Skeletal muscle satellite cell (primary cell): ENCODE data around the gene DEPDC5.

ENCODE experiments used
- H3K27me3 ChIP-seq: 2 replicates; pipeline ENCODE4 v1.7.0; 2013; ENCODE audit warnings: low read length; ENCODE audit not compliant: control insufficient read depth, insufficient read depth
- H3K36me3 ChIP-seq: 2 replicates; pipeline ENCODE4 v1.7.0; 2013; ENCODE audit warnings: mild to moderate bottlenecking, control low read depth, low read length; ENCODE audit not compliant: insufficient read depth
- H3K4me1 ChIP-seq: 2 replicates; pipeline ENCODE4 v1.7.0; 2013; ENCODE audit warnings: low read length; ENCODE audit not compliant: control insufficient read depth, insufficient read depth
- H3K4me2 ChIP-seq: 2 replicates; pipeline ENCODE4 v1.7.0; 2013; ENCODE audit warnings: mild to moderate bottlenecking, low read length
- H3K4me3 ChIP-seq: 2 replicates; pipeline ENCODE4 v1.7.0; 2013; ENCODE audit warnings: low read length
- H3K9ac ChIP-seq: 2 replicates; pipeline ENCODE4 v1.7.0; 2013; ENCODE audit warnings: mild to moderate bottlenecking, low read depth, low read length, moderate library complexity
- H3K9me3 ChIP-seq: replicated peaks from 2 replicates; pipeline ENCODE4 v1.7.0; 2013; ENCODE audit warnings: mild to moderate bottlenecking, control low read depth, low read length

The DEPDC5 gene

GRCh38 chr22:31861226-31861840, 107.5 kb downstream of the DEPDC5 start:
- H3K36me3 ChIP-seq = peaks cover 15% of the 10 kb centered on the region
- no peak overlapping the region for H3K9ac ChIP-seq

DNA sequence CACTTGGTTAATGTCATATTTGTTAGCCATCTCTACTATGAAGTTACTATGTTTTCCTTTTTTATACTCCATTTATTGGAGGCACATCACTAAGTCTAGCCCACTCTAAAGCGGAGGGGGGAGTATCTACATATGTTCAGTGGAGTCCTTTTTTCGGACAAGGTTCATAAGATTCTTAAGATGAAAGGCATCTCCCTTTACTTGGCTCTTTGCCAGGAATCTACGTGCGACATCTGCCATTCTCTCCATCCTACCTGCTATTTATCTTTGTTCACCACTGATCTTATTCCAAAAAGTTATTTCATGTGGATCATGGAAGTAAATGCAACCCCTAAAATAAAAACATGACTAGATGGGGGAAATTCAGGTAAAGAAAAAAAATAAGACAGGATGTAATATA, 113.1 kb downstream of the DEPDC5 start:
- Histone ChIP-seq H3K4me3 (no peak overlapping the region), H3K4me2 (no peak overlapping the region), H3K9me3 (no peaks in the 10 kb centered on the region), H3K36me3 (peaks cover 12% of the 10 kb centered on the region), H3K27me3 (no peaks in the 10 kb centered on the region), H3K4me1 (peaks cover 10% of the 10 kb centered on the region), H3K9ac (no peak overlapping the region)

More at GRCh38 chr22:31861226-31861840, 107.5 kb downstream of the DEPDC5 start:
- H3K4me2 ChIP-seq = no peak overlapping the region
- H3K4me1 ChIP-seq = peaks cover 7% of the 10 kb centered on the region
- H3K9me3 ChIP-seq = no peaks in the 10 kb centered on the region
- no peaks in the 10 kb centered on the region for H3K27me3 ChIP-seq
- no peak overlapping the region for H3K4me3 ChIP-seq

DNA sequence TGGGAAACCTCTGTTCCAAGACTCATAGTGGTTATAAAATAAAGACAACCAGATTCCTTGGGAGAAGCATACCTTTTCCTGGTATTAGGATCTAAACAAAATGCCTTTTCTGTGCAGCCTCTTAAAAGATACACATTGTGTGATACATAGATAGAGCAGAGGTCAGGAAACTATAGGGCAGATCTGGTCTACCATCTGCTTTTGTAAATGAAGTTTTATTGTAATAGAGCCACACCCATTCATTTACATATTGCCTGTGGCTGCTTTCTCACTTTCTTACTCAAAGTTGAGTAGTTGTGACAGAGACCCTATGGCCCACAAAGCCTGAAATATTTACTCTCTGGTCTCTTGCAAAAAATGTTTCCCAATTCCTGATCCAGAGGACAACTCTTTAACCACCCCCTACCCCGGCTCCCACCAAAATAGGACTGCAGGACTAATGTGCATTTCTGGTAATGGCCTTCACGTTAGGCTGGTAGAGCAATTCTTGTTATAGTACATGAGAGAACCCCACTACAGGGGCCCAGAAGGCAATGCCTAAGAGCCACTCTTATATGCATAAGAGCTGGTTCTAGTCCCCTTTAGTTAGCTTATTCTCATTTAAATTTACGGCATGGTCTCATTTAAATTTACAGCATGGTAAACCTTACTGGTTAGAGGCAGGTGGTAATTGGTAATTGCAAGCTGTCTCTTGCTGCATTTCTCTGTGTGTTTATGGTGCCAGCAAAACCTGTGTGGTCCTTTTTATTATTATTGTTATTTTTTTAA, 113.8 kb downstream of the DEPDC5 start:
- H3K36me3 ChIP-seq = peaks cover 18% of the 10 kb centered on the region
- H3K4me1 ChIP-seq = peaks cover 10% of the 10 kb centered on the region
- no peaks in the 10 kb centered on the region for H3K27me3 ChIP-seq
- H3K9ac ChIP-seq = no peak overlapping the region
- no peaks in the 10 kb centered on the region for H3K9me3 ChIP-seq
- no peak overlapping the region for H3K4me2 ChIP-seq
- H3K4me3 ChIP-seq = no peak overlapping the region

DNA sequence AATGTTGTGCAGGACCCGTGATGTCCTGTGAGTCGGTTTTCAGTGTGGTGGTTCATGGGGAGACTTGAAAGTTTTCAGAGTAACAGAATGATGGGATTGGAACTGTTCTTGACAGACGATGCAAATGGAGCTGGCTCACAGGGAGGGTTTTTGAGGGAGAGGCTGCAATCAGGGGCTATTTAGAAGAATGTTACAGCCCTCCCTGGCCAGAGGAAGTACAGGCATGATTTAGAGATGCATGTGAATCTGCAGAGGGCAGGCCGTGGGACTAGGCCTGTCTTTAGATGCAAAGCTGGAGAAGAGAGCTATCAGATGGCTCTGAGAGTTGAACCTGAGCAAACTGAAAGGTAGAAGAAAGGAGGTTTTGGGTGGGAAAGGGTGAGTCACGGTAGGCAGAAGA, 115.9 kb downstream of the DEPDC5 start:
- Histone ChIP-seq H3K4me3 (no peak overlapping the region), H3K36me3 (peaks cover 24% of the 10 kb centered on the region), H3K27me3 (no peaks in the 10 kb centered on the region)

DNA sequence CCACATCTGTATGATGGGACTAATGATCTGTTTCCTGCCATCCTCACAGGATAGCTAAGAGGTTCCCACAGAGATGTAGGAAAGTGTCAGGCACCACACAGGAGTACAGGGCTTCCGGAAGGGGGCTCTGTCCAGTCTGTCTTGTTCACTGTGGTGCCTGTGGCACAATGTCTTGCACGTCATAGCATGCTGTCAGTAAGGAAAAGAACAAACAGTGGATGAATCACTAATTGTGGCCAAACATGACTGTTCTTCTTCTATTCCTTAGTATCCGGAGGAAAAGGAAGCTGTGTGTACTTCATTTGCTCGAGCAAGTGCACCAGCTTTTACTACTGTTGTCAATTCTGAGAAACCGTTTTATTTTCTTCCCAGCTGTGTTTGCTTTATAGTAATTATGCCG, 117.1 kb downstream of the DEPDC5 start:
- peaks cover 10% of the 10 kb centered on the region for H3K4me1 ChIP-seq
- H3K4me3 ChIP-seq = no peak overlapping the region
- peaks cover 24% of the 10 kb centered on the region for H3K36me3 ChIP-seq
- no peaks in the 10 kb centered on the region for H3K9me3 ChIP-seq
- no peak overlapping the region for H3K4me2 ChIP-seq
- no peak overlapping the region for H3K9ac ChIP-seq
- no peaks in the 10 kb centered on the region for H3K27me3 ChIP-seq

More for the DNA sequence above, 115.9 kb downstream of the DEPDC5 start:
- Histone ChIP-seq H3K9ac (no peak overlapping the region), H3K9me3 (no peaks in the 10 kb centered on the region), H3K4me1 (peaks cover 10% of the 10 kb centered on the region), H3K4me2 (no peak overlapping the region)

DNA sequence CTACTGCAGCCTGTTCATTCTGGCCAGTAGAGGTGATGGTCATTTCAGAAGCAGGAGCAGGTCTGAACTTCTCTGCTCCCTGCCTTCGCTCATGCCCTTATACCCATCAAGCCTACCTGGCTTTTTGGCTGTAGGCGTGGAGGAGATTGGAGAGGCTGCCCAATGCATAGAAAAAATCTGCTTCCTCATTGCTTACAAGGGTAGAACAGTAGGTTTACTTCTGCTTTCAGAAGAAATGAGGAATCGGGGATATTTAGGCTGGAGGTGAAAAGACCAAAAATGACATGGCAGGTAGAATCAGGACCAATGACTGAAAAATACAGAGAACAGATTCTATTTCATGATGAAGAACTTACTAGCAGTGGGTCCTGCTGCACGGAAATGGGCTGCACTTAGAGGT, 117.7 kb downstream of the DEPDC5 start:
- Histone ChIP-seq H3K4me1 (peaks cover 10% of the 10 kb centered on the region), H3K4me2 (no peak overlapping the region), H3K27me3 (no peaks in the 10 kb centered on the region), H3K9me3 (no peaks in the 10 kb centered on the region), H3K9ac (no peak overlapping the region), H3K4me3 (no peak overlapping the region), H3K36me3 (peaks cover 28% of the 10 kb centered on the region)

DNA sequence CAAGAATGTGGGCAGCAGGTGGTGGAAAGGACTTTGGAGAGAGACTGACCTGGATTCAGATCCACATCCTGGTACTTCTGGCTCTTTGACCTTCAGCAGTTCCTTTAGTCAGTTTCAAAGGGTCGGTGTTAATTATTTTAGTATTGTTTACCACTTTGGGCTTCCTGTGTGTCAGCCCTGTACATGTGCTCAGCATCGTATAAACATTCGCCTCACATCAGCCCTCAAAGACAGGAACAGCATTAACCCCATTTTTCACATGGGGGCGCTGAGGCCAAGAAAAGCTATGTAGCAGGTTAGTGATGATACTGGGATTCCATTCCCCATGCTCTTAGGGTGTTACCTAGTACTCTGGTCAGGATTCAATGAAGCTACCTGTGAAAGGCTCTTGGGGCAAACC, 118.4 kb downstream of the DEPDC5 start:
- H3K36me3 ChIP-seq = peaks cover 28% of the 10 kb centered on the region

GRCh38 chr22:31874821-31875220, 121.0 kb downstream of the DEPDC5 start:
- Histone ChIP-seq H3K9ac (no peak overlapping the region), H3K27me3 (no peaks in the 10 kb centered on the region), H3K4me3 (no peak overlapping the region), H3K4me2 (no peak overlapping the region), H3K36me3 (peaks cover 28% of the 10 kb centered on the region), H3K9me3 (no peaks in the 10 kb centered on the region), H3K4me1 (peaks cover 10% of the 10 kb centered on the region)

More for the DNA sequence above, 118.4 kb downstream of the DEPDC5 start:
- H3K9me3 ChIP-seq = no peaks in the 10 kb centered on the region
- H3K4me1 ChIP-seq = peaks cover 10% of the 10 kb centered on the region
- H3K4me2 ChIP-seq = no peak overlapping the region
- H3K4me3 ChIP-seq = no peak overlapping the region
- no peaks in the 10 kb centered on the region for H3K27me3 ChIP-seq
- no peak overlapping the region for H3K9ac ChIP-seq

- no peak overlapping the region for H3K4me2 ChIP-seq
- H3K4me1 ChIP-seq = peaks cover 1% of the 10 kb centered on the region
- no peak overlapping the region for H3K4me3 ChIP-seq
- no peaks in the 10 kb centered on the region for H3K9me3 ChIP-seq
- peaks cover 25% of the 10 kb centered on the region for H3K36me3 ChIP-seq
- H3K9ac ChIP-seq = no peak overlapping the region
- no peaks in the 10 kb centered on the region for H3K27me3 ChIP-seq
Measured at GRCh38 chr22:31876156-31876920, 122.5 kb downstream of the DEPDC5 start.

DNA sequence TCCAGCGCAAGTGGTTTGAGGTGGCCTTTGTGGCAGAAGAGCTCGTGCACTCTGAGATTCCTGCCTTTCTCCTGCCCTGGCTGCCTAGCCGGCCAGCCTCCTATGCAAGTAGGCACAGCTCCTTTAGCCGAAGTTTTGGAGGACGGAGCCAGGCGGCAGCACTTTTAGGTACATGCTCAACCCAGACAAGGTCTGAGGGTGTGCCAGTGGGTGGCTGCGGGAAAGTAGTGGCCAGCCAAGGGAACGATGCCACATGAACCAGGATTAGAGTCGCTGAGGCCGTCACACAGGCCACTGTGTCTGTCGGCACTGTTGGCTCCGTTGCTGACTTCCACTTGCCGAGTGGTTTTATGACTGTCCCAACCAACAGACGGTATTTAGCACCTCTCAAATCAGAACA, 125.8 kb downstream of the DEPDC5 start:
- H3K9me3 ChIP-seq = no peaks in the 10 kb centered on the region
- H3K4me3 ChIP-seq = no peak overlapping the region
- no peaks in the 10 kb centered on the region for H3K27me3 ChIP-seq
- no peak overlapping the region for H3K4me2 ChIP-seq
- no peaks in the 10 kb centered on the region for H3K4me1 ChIP-seq
- no peak overlapping the region for H3K9ac ChIP-seq
- H3K36me3 ChIP-seq = peaks cover 4% of the 10 kb centered on the region

GRCh38 chr22:31881200-31881599, 127.4 kb downstream of the DEPDC5 start:
- no peaks in the 10 kb centered on the region for H3K9me3 ChIP-seq

More at GRCh38 chr22:31881200-31881599, 127.4 kb downstream of the DEPDC5 start:
- Histone ChIP-seq H3K4me3 (no peak overlapping the region), H3K27me3 (no peaks in the 10 kb centered on the region), H3K4me2 (no peak overlapping the region), H3K4me1 (no peaks in the 10 kb centered on the region), H3K9ac (no peak overlapping the region), H3K36me3 (peaks cover under 1% of the 10 kb centered on the region)
